ENCODE results near the gene MANEAL.

Gene MANEAL

GRCh38 chr1:37782491-37782890 is 11.2 kb upstream of the MANEAL start:
- DNase-seq, result no peak

- no peak for DNase-seq
These were observed 532 bp upstream of the MANEAL start for GRCh38 chr1:37792943-37793686.

GRCh38 chr1:37794372-37795339 is 1.0 kb downstream of the MANEAL start:
- no peak for DNase-seq

GRCh38 chr1:37795340-37796125 is 1.9 kb downstream of the MANEAL start:
- peak; percentile 53 for DNase-seq

GRCh38 chr1:37797750-37798345 is 4.2 kb downstream of the MANEAL start:
- peak; percentile 27 for DNase-seq

GRCh38 chr1:37802439-37802838 is 8.8 kb downstream of the MANEAL start:
- no peak for DNase-seq

GRCh38 chr1:37807220-37807554 is 13.5 kb downstream of the MANEAL start:
- no peak for DNase-seq

- DNase-seq, result peak; percentile 85
These were observed 14.1 kb downstream of the MANEAL start, which contains the start of the genes C1orf122 and YRDC for GRCh38 chr1:37807555-37808368. Gene C1orf122, plus strand, starts transcription at chr1:37807790. Its CDS starts 615 bp downstream, at chr1:37808405. Gene YRDC, minus strand, starts transcription at chr1:37808208. Its CDS starts 28 bp downstream, at chr1:37808180.

- no peak for DNase-seq
These were observed 15.0 kb downstream of the MANEAL start for GRCh38 chr1:37808369-37809319.

- DNase-seq, result no peak
These were observed 16.3 kb downstream of the MANEAL start for GRCh38 chr1:37809942-37810341.

GRCh38 chr1:37811027-37811655 is 17.5 kb downstream of the MANEAL start:
- DNase-seq, result peak; percentile 65

- no peak for DNase-seq
These were observed 20.0 kb downstream of the MANEAL start for GRCh38 chr1:37813529-37814145.

- DNase-seq, result no peak
These were observed 20.6 kb downstream of the MANEAL start for GRCh38 chr1:37814252-37814651.

GRCh38 chr1:37817481-37817880 is 23.8 kb downstream of the MANEAL start:
- no peak for DNase-seq

GRCh38 chr1:37821481-37821880 is 27.8 kb downstream of the MANEAL start:
- DNase-seq, result no peak

- no peak for DNase-seq
These were observed 29.5 kb downstream of the MANEAL start for GRCh38 chr1:37822906-37823815.

- DNase-seq, result no peak
These were observed 30.4 kb downstream of the MANEAL start for GRCh38 chr1:37824001-37824400.

GRCh38 chr1:37825506-37825905 is 31.9 kb downstream of the MANEAL start:
- peak; percentile 42 for DNase-seq
